ENCODE data around the gene MFAP2.

GRCh38 chr1:16977377-16977776, 3.0 kb downstream of the MFAP2 start:
- TF ChIP-seq EP300 (IDR thresholded peaks at IDR 0.05) (no peak), POLR2A (IDR thresholded peaks at IDR 0.05) (no peak)

Data from ovary (tissue), 1 donor.